Measurements from ENCODE around the gene GRIK3.

GRIK3 gene

GRCh38 chr1:37073152-37073853 lies 39.0 kb upstream of the GRIK3 start:
- TF ChIP-seq BHLHE40 (IDR thresholded peaks at IDR 0.05; ENCODE audit: borderline replicate concordance) (no peak), TARDBP (IDR thresholded peaks at IDR 0.05) (no peak), PKNOX1 (IDR thresholded peaks at IDR 0.05) (no peak), CTBP1 (IDR thresholded peaks at IDR 0.05; ENCODE audit: borderline replicate concordance) (no peak), FOXA1 (IDR thresholded peaks at IDR 0.05) (no peak), L3MBTL2 (conservative IDR thresholded peaks at IDR 0.05) (no peak), LEF1 (IDR thresholded peaks at IDR 0.05; ENCODE audit: borderline replicate concordance) (no peak), HDGF (IDR thresholded peaks at IDR 0.05; ENCODE audit: borderline replicate concordance) (no peak), FOXK2 (IDR thresholded peaks at IDR 0.05) (no peak), NFRKB (IDR thresholded peaks at IDR 0.05) (no peak), ARNT (IDR thresholded peaks at IDR 0.05) (no peak), SUZ12 (IDR thresholded peaks at IDR 0.05) (no peak)
- no peak for DNase-seq (ENCODE audit: extremely low spot score)
- CTCF ChIA-PET: no interaction called here
- POLR2A ChIA-PET: no interaction called here

- DNase-seq (ENCODE audit: extremely low spot score): no peak
- TF ChIP-seq ARNT (IDR thresholded peaks at IDR 0.05) (no peak), FOXK2 (IDR thresholded peaks at IDR 0.05) (no peak), LEF1 (IDR thresholded peaks at IDR 0.05; ENCODE audit: borderline replicate concordance) (no peak), BHLHE40 (IDR thresholded peaks at IDR 0.05; ENCODE audit: borderline replicate concordance) (no peak), HDGF (IDR thresholded peaks at IDR 0.05; ENCODE audit: borderline replicate concordance) (no peak), SUZ12 (IDR thresholded peaks at IDR 0.05) (no peak), L3MBTL2 (conservative IDR thresholded peaks at IDR 0.05) (no peak)
- ChIA-PET POLR2A (no interaction called here), CTCF (no interaction called here)
Observed at GRCh38 chr1:37071829-37072228, 37.5 kb upstream of the GRIK3 start.

GRCh38 chr1:37070126-37070525 lies 35.8 kb upstream of the GRIK3 start:
- POLR2A ChIA-PET: no interaction called here
- CTCF ChIA-PET: no interaction called here
- TF ChIP-seq SUZ12 (IDR thresholded peaks at IDR 0.05) (no peak), SP1 (IDR thresholded peaks at IDR 0.05) (no peak), CTBP1 (IDR thresholded peaks at IDR 0.05; ENCODE audit: borderline replicate concordance) (no peak), FOXM1 (IDR thresholded peaks at IDR 0.05; ENCODE audit: borderline replicate concordance) (no peak), HDGF (IDR thresholded peaks at IDR 0.05; ENCODE audit: borderline replicate concordance) (no peak), L3MBTL2 (conservative IDR thresholded peaks at IDR 0.05) (no peak), FOXK2 (IDR thresholded peaks at IDR 0.05) (no peak), ZNF384 (IDR thresholded peaks at IDR 0.05) (no peak), BHLHE40 (IDR thresholded peaks at IDR 0.05; ENCODE audit: borderline replicate concordance) (no peak), ELF4 (IDR thresholded peaks at IDR 0.05) (no peak), NFRKB (IDR thresholded peaks at IDR 0.05) (no peak), LEF1 (IDR thresholded peaks at IDR 0.05; ENCODE audit: borderline replicate concordance) (no peak), TARDBP (IDR thresholded peaks at IDR 0.05) (no peak), FOXA1 (IDR thresholded peaks at IDR 0.05) (no peak), ARNT (IDR thresholded peaks at IDR 0.05) (no peak), PKNOX1 (IDR thresholded peaks at IDR 0.05) (no peak)

GRCh38 chr1:37069406-37069805 lies 35.1 kb upstream of the GRIK3 start:
- ChIA-PET CTCF (no interaction called here), POLR2A (no interaction called here)
- TF ChIP-seq L3MBTL2 (conservative IDR thresholded peaks at IDR 0.05) (no peak), ELF4 (IDR thresholded peaks at IDR 0.05) (no peak), FOXM1 (IDR thresholded peaks at IDR 0.05; ENCODE audit: borderline replicate concordance) (no peak), LEF1 (IDR thresholded peaks at IDR 0.05; ENCODE audit: borderline replicate concordance) (no peak), BHLHE40 (IDR thresholded peaks at IDR 0.05; ENCODE audit: borderline replicate concordance) (no peak), ZNF384 (IDR thresholded peaks at IDR 0.05) (no peak), HDGF (IDR thresholded peaks at IDR 0.05; ENCODE audit: borderline replicate concordance) (no peak), FOXA1 (IDR thresholded peaks at IDR 0.05) (no peak), SUZ12 (IDR thresholded peaks at IDR 0.05) (no peak), PKNOX1 (IDR thresholded peaks at IDR 0.05) (no peak), SP1 (IDR thresholded peaks at IDR 0.05) (no peak), CTBP1 (IDR thresholded peaks at IDR 0.05; ENCODE audit: borderline replicate concordance) (no peak), TARDBP (IDR thresholded peaks at IDR 0.05) (no peak), NFRKB (IDR thresholded peaks at IDR 0.05) (no peak)
- no peak for DNase-seq (ENCODE audit: extremely low spot score)

More at GRCh38 chr1:37070126-37070525, 35.8 kb upstream of the GRIK3 start:
- DNase-seq (ENCODE audit: extremely low spot score): no peak

- ChIA-PET POLR2A (no interaction called here), CTCF (no interaction called here)
- no peak for DNase-seq (ENCODE audit: extremely low spot score)
- TF ChIP-seq TARDBP (IDR thresholded peaks at IDR 0.05) (no peak), CTBP1 (IDR thresholded peaks at IDR 0.05; ENCODE audit: borderline replicate concordance) (no peak), L3MBTL2 (conservative IDR thresholded peaks at IDR 0.05) (no peak), SUZ12 (IDR thresholded peaks at IDR 0.05) (no peak), FOXK2 (IDR thresholded peaks at IDR 0.05) (no peak), ELF4 (IDR thresholded peaks at IDR 0.05) (no peak), HDGF (IDR thresholded peaks at IDR 0.05; ENCODE audit: borderline replicate concordance) (no peak), LEF1 (IDR thresholded peaks at IDR 0.05; ENCODE audit: borderline replicate concordance) (no peak), FOXA1 (IDR thresholded peaks at IDR 0.05) (no peak), SP1 (IDR thresholded peaks at IDR 0.05) (no peak), ARNT (IDR thresholded peaks at IDR 0.05) (no peak), ZNF384 (IDR thresholded peaks at IDR 0.05) (no peak), BHLHE40 (IDR thresholded peaks at IDR 0.05; ENCODE audit: borderline replicate concordance) (no peak), FOXM1 (IDR thresholded peaks at IDR 0.05; ENCODE audit: borderline replicate concordance) (no peak), PKNOX1 (IDR thresholded peaks at IDR 0.05) (no peak), NFRKB (IDR thresholded peaks at IDR 0.05) (no peak)
Observed at GRCh38 chr1:37068897-37069296, 34.6 kb upstream of the GRIK3 start.

Data from HEK293T (cell line).